ES-I3 (cell line): Measurements from ENCODE around the gene ITGB7.
"Not testable (repeated sequence)": the region's sequence is repeated elsewhere in the genome, so short reads cannot be mapped to it uniquely, and the experiment has no call there.

Experiments used
- H3K36me3 ChIP-seq: 2 replicates; pipeline ENCODE4 v1.6.1; 2013; ENCODE audit warnings: mild to moderate bottlenecking, low read length, control low read depth, moderate library complexity; ENCODE audit not compliant: insufficient read depth
- H3K4me1 ChIP-seq: 2 replicates; pipeline ENCODE4 v1.6.1; 2013; ENCODE audit warnings: mild to moderate bottlenecking, control low read depth, low read length; ENCODE audit not compliant: insufficient read depth
- H3K9ac ChIP-seq: 2 replicates; pipeline ENCODE4 v1.6.1; 2013; ENCODE audit warnings: low read depth, mild to moderate bottlenecking, low read length, moderate library complexity
- H3K9me3 ChIP-seq: 2 replicates; pipeline ENCODE4 v1.6.1; 2013; ENCODE audit warnings: mild to moderate bottlenecking, low read length, moderate library complexity; ENCODE audit not compliant: control insufficient read depth, insufficient read depth

ITGB7 gene

DNA sequence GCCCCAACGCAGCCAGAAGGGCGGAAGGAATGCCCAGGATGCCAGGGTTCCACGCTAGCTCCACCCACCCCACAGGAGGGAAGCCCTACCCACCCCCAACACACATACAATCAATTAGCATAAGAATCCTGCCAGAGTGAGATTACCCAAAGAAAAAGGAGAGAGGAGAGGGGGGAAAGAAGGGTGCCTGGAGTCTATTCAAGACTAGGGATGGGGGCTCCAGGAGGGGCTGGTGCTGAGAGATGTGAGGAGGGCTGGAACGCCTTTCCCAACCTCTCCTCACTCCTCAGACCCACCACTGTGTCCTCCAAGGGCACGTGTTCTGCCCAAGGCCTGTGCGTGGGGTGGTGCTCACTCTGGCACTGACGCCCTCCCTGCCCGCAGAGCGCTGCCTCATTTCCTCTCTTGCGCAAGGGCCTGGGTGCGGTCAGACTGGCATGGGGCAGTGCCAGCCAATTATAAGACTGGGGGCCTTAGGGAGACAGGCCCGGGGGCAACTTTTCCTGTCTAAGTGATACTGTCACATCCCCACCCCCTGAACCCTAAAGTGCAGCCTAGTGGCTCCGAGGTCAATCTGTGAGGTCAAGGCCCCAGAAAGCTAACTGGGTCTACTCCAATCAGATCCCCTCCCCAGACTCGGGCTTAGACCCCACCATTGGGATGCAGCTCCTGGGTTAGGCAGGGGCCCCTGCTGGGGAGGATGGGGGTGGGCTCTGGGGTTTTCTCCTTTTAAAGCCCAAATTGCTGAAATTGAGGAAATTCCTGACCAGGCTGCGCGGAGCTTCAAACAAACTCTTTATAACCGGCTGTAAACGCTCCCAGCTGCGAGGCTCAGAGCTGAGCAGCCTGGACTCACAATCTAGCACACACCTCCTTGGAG, 10.2 kb upstream of the ITGB7 start:
- Histone ChIP-seq H3K4me1 (peaks cover 42% of the 10 kb centered on the region), H3K9ac (peak overlapping the region; percentile 11; the same call in 1 of the 2 replicates), H3K36me3 (no peaks in the 10 kb centered on the region), H3K9me3 (no peaks in the 10 kb centered on the region)

DNA sequence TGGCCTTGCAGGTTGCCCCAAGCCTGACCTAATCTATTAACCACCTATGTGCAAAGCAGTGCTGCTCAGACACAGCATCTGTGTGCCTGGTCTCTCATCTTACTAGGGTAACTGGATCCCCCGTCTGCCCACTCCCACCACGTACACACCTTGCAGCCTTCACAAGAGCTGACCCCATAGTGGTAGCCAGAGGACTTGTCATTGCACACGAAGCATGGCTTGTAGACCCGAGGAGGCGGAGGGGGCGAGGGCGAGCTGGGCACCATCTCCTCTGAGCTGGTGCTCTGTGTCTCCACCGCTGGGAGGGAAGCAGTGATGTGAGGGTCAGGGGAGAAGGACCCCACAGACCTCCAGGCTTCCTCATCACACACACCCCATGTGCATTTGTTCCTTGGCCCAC, 8.4 kb upstream of the ITGB7 start:
- H3K36me3 ChIP-seq: no peaks in the 10 kb centered on the region
- H3K4me1 ChIP-seq: peaks cover 39% of the 10 kb centered on the region
- H3K9ac ChIP-seq: no peak overlapping the region
- no peaks in the 10 kb centered on the region for H3K9me3 ChIP-seq

DNA sequence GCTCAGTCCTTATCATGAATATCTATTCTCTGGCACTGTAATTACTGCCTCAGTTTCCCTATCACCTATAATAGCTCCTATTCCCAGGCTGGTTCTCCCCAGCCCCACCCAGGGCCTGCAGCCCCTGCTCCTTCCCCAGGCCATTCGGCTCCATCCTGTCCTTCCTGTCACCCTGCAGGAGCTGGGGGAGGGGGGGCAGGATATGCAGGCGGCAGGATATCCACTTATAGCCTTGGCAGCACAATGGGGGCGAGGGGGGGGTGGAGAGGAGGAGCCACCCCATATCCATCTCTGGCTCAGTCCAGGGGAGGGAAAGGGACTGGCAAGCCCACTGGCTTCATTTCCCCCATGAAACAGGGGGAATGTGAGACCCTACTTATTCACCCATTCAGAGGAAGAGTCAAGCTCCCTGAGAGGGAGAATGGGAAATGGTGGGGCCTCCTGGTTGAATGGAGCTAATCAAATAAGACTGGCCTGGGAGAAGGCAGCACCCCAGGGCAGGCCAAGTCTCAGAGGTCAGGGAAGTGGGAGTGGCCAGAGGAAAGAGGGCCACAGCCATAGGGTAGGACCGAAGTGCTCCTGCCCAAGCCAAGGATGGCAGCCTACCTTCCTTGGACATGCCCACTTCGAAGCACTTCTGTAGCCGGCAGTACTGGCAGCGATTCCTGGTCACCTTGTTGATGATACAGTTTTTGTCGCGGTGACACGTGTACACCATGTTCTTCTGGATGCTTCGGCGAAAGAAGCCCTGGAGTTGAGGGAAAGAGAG, 7.8 kb upstream of the ITGB7 start:
- H3K36me3 ChIP-seq: no peaks in the 10 kb centered on the region
- H3K9ac ChIP-seq: no peak overlapping the region
- H3K4me1 ChIP-seq: peaks cover 39% of the 10 kb centered on the region
- H3K9me3 ChIP-seq: no peaks in the 10 kb centered on the region

DNA sequence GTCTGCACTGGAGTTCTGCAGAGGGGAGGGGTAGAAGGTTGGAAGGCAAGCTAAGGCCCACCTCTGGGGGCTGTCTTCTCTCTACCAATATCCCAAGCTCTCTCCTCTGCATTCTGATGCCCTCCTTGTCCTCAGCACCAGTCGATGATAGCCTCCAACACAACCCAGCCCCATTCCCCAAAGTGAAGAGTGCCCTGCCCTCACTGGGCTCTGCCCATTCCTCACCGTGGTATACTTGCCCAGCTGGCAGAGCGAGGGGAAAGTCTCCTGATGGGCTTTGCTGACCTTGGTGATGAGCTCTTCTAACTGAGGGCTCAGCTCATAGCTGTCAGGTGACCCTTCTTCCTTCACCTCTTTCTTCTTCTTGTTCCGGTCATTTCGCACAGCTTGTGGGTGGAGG, 7.2 kb upstream of the ITGB7 start:
- H3K36me3 ChIP-seq: no peaks in the 10 kb centered on the region
- no peaks in the 10 kb centered on the region for H3K9me3 ChIP-seq
- no peak overlapping the region for H3K9ac ChIP-seq
- peaks cover 39% of the 10 kb centered on the region for H3K4me1 ChIP-seq

DNA sequence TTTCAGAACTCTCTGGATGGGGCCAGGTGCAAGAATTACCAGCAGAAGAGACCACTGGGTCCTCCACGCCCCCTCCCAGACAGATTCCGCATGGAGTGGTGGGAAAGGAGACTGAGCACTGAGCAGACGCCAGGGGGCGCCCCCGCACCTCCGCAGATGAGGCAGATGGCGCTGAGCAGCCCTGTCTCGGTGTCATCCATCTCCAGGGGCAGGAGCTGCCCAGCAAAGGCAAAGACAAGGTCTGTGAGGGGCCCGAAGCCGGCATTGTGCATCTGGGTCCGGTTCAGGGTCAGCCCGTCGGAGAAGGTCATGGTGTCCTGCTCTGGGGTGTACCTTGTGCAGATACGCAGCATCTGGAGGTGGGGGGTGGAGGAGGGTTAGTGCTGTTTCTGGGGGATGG, 6.3 kb upstream of the ITGB7 start:
- Histone ChIP-seq H3K9me3 (no peaks in the 10 kb centered on the region), H3K9ac (no peak overlapping the region), H3K4me1 (peaks cover 37% of the 10 kb centered on the region), H3K36me3 (no peaks in the 10 kb centered on the region)

DNA sequence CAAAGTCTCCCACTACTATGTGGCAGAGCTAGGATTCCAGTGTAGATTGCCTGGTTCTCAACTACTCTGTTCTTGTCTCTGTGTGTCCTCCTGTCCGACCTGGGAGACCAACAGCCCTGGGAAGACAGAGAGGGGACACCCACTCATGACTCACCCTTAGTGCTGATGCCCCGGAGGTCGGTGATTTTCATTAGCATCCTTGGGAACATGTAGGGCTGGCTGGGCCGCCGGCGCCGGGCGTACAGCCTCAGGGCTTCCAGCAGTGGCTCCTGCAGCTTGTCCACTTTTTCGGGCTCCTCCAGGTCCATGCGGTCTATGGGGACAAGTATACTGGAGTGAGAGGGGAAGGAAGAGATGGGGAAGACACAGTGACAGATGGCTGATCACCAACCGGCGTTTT, 5.9 kb upstream of the ITGB7 start:
- no peaks in the 10 kb centered on the region for H3K36me3 ChIP-seq
- H3K9ac ChIP-seq: no peak overlapping the region
- H3K9me3 ChIP-seq: no peaks in the 10 kb centered on the region
- H3K4me1 ChIP-seq: peaks cover 33% of the 10 kb centered on the region

DNA sequence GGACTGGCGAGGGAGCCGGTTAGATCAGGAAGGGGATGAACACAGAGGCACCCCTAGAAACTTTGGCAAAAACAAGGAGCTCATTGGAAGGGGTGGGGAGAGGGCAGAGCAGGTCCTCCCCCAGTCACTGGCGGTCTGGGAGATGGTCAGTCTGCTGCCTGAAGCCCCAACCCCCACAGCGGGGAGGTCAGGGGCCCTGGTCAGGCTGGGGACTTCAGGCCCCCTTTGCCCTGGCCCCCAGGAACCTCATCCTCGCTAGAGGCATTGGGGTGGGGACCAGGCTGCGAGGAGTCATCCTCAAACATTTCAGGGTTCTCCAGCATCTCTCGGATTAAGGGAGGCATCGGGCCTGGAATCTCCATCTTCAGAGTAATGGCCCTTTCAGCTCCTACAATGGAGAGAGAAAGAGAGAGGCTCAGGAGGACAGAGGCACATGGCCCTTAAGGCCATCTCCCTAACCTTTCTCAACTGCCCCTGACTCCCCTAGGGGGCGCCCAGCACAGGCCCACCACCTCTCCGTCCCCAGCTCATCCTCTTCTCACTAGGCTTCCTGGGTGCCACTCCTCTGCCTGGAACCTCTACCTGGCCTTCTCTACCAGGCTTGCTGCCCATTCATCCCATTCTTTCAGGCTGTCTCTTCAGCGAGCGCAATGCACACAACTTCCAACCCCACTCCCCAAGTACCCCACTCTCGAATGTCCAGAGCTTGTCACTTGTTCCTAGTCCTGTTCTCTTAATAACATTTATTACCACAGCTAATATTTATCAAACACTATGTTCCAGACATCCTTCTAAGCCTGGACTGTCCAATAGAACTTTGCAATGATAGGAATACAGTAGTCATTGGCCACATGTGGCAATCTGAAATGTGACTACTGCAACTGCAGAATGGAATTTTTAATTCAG, 4.7 kb upstream of the ITGB7 start:
- H3K4me1 ChIP-seq: peaks cover 30% of the 10 kb centered on the region
- no peak overlapping the region for H3K9ac ChIP-seq
- H3K9me3 ChIP-seq: no peaks in the 10 kb centered on the region
- H3K36me3 ChIP-seq: no peaks in the 10 kb centered on the region

DNA sequence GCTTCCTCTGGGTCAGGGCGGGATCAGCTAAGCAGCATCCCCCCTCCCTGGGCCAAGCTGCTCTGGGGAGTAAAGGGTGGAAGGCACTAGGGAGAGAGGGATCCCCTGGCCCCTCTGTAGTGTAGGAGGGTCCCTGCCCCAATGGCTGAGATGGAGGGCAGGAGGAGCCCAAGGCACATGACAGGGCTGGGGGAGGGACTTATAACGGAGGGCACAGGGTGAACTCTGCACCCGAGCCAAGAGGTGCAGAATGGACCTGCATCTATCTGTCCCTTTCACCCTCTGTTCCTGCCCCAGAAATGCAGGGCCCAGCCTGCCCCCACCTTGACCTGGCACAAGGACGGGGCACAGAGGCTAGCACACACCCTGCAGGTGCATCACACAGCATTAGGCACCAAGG, 3.8 kb upstream of the ITGB7 start:
- no peaks in the 10 kb centered on the region for H3K36me3 ChIP-seq
- H3K9ac ChIP-seq: no peak overlapping the region
- H3K9me3 ChIP-seq: no peaks in the 10 kb centered on the region
- H3K4me1 ChIP-seq: peaks cover 22% of the 10 kb centered on the region

DNA sequence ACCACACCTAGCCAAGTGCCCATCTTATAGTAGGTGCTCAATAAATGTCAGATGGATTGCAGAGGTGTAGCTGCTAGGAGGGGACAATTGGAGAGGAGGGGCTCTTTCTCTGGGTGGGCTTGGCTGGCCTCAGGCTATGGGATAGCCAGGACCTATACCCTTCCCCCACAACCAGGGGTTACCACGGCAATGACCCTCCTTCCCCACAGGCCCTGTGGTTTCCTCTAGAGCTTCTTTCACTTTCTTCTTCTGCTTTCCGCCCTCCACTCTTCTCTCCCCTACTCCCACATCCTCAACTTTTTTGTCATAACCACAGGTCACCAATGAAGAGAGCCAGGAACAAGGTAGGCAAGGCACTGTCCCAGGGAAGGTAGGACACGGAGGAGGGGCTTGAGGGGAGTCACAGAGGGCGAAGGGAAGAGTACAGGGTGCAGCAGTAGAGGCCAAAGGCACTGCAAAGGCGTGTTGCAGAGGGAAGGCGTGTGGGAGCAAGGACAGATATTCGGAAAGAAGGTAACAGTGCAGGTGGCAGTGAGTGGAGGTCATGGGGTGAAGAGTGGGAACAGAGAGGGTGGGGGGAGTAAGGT, 1.9 kb upstream of the ITGB7 start:
- H3K36me3 ChIP-seq: no peaks in the 10 kb centered on the region
- no peak overlapping the region for H3K9ac ChIP-seq
- H3K4me1 ChIP-seq: peaks cover 5% of the 10 kb centered on the region; the same call in 1 of the 2 replicates
- H3K9me3 ChIP-seq: no peaks in the 10 kb centered on the region

DNA sequence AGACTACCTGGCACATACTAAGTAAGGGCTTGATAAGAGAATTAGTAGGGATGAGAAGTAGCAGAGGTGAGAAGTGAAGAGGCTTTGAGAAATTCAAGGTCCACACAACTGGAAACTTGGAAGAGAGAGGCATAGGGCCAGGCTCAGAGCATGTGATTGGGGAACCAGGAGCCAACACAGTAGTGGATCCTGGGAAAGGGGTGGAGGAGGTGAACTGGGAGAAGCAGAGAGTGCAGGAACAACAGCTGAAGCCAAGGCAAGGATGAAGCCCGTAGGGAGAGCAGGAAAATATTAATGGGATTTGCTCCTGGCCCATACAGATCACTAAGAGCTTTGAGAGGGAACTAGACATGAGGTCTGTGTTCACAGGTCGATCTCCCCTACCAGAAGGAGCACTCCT, 1.4 kb upstream of the ITGB7 start:
- Histone ChIP-seq H3K36me3 (no peaks in the 10 kb centered on the region), H3K4me1 (no peaks in the 10 kb centered on the region), H3K9me3 (no peaks in the 10 kb centered on the region), H3K9ac (no peak overlapping the region)

DNA sequence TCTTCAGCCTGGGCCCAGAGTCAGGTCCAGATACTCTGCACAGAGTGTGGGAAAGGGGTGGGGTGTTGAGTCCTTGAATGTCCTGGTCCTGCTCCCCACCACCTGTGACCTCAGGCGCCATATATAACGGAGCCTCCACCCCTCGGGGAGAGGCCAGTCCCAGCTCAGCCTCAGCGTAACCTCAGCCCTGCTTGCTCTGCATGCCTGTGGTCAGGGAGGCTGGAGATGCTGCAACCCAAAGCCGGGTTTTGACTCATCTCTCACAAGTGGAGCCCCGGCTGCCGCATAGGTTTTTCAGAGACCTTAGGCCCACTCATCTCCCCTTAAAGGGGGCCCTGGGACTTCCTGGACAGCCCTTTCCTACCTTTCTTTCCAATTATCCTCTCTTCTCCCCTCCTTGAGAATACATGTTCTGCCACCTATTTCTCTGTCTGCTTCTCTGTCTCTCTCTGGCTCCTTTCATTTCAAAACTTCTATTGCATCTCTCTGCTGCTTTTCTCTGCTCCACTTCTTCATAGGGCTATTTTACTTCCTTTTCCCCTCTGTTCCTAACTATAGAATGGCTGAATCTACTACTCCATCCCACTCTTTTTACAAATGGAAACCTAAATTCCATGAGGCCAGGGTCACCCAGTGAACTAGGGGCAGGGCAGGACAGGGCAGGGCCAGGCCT, 1.2 kb downstream of the ITGB7 start:
- Histone ChIP-seq H3K9me3 (no peaks in the 10 kb centered on the region), H3K36me3 (no peaks in the 10 kb centered on the region), H3K9ac (no peak overlapping the region), H3K4me1 (no peaks in the 10 kb centered on the region)

DNA sequence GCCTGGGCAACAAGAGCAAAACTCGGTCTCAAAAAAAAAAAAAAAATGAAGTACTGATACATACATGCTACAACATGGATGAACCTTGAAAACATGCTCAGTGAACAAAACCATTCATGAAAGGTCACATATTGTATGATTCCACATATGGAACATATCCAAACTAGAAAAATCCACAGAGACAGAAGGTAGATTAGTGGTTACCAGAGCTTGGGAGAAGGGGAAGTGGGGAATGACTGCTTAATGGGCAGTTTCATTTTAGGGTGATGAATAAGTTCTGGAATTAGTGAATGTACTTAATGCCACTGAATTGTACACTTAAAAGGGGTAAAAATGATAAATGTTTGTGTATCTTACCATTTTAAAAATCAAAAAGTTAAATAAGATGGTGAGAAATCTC, 2.7 kb downstream of the ITGB7 start:
- Histone ChIP-seq H3K9me3 (no peaks in the 10 kb centered on the region), H3K4me1 (no peaks in the 10 kb centered on the region), H3K9ac (no peak overlapping the region)

DNA sequence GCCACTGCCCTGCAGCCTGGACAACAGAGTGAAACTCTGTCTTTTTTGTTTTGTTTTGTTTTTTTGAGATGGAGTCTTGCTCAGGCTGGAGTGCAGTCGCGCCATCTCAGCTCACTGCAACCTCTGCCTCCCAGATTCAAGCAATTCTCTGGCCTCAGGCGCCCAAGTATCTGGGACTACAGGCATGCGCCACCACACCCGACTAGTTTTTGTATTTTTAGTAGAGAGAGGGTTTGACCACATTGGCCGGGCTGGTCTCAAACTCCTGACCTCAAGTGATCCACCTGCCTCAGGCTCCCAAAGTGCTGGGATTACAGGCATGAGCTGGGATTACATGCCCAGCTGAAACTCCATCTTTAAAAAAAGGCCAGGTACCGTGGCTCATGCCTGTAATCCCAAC, 4.7 kb downstream of the ITGB7 start:
- not testable (repeated sequence) for H3K4me1 ChIP-seq, H3K9ac ChIP-seq, H3K9me3 ChIP-seq, H3K36me3 ChIP-seq

More for the DNA sequence above, 2.7 kb downstream of the ITGB7 start:
- H3K36me3 ChIP-seq: no peaks in the 10 kb centered on the region
